ENCODE results near the gene HNRNPUL2. TPM values are rescaled to one million over a fixed set of nuclear protein-coding genes. Genes with fewer than 3 reads are reported as not detected.
A peak's percentile ranks its signal among the peaks of the same experiment; 100 is the strongest.

Gene HNRNPUL2
- total and polyA plus RNA-seq, 2 of the 8 experiments (the other 6 are each of a cell fraction or from before 2014, with no cell fraction given): 14.9 to 46.4 TPM

DNA sequence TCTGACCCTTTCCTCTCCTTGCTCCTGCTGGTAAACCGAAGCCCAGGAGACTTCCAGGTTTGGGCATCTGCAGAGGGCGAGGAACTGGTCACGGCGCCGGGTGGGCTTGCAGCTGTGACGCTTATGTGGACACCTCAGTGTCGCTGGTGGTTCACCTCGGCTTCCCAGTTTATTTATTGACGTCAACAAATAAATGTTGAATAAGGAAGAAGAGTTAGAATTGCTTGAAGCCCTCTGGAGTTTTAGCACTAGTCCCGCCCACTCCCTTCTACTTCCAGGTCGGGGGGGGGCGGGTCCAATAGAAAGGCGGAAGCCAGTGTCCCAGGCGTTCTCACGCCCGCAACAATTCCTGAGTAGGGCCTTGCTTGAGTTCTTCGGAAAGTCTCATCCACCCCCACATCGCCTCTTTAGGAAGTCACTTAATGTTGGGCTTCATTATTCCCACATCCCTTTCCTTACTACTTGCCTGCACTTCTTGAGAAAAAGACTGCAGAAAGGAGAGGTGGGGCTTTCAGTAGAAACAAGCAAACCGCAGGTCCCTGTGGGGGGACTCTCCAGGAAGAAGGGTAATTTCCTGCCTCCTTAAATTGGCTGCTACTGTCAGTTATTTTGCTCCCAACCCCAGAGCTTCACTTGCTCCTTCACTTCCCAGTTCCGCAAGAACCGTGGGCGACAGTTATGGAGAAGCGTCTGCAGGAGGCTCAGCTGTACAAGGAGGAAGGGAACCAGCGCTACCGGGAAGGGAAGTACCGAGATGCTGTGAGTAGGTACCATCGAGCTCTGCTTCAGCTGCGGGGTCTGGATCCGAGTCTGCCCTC lies 1.1 kb upstream of the HNRNPUL2 start, which contains the start of gene TTC9C (continued):
- TF ChIP-seq POLR2A (IDR thresholded peaks at IDR 0.05; ENCODE audit: control extremely low read depth in 1 of 2, low read depth in 2 of 2, low read length in 2 of 2): 0 out of 3 replicates have a peak, but pooled peaks of 1 of the 2 experiments have one; percentile 33
- TF ChIP-seq GABPA (IDR thresholded peaks at IDR 0.05; ENCODE audit: borderline replicate concordance, insufficient read depth, low read length): peak; percentile 89
- peak; percentile 61 for TF ChIP-seq TBP (IDR thresholded peaks at IDR 0.05; ENCODE audit: low read depth, low read length)
- no peak for TF ChIP-seq HDAC6 (IDR thresholded peaks at IDR 0.05; ENCODE audit: low read depth, low read length)
- no peak for TF ChIP-seq TEAD4 (IDR thresholded peaks at IDR 0.05; ENCODE audit: low read depth, low read length)
- TF ChIP-seq HDAC2 (IDR thresholded peaks at IDR 0.05; ENCODE audit: borderline replicate concordance in 1 of 2, low read depth in 2 of 2, low read length in 2 of 2): no peak; a peak in 1 of 4 replicates
- TF ChIP-seq, protein P1, sequence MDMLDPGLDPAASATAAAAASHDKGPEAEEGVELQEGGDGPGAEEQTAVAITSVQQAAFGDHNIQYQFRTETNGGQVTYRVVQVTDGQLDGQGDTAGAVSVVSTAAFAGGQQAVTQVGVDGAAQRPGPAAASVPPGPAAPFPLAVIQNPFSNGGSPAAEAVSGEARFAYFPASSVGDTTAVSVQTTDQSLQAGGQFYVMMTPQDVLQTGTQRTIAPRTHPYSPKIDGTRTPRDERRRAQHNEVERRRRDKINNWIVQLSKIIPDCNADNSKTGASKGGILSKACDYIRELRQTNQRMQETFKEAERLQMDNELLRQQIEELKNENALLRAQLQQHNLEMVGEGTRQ (IDR thresholded peaks at IDR 0.05; ENCODE audit: low read length): no peak
- no peak for TF ChIP-seq RXRA (IDR thresholded peaks at IDR 0.05; ENCODE audit: insufficient read depth, low read depth, low read length)
- TF ChIP-seq SP2 (IDR thresholded peaks at IDR 0.05; ENCODE audit: low read length): peak; percentile 2; the same call in 1 of the 2 replicates
- no peak for TF ChIP-seq ASH2L (IDR thresholded peaks at IDR 0.05; ENCODE audit: low read length)
- no peak for TF ChIP-seq CREB1 (IDR thresholded peaks at IDR 0.05)
